ENCODE results near the gene SSBP2.

DNA sequence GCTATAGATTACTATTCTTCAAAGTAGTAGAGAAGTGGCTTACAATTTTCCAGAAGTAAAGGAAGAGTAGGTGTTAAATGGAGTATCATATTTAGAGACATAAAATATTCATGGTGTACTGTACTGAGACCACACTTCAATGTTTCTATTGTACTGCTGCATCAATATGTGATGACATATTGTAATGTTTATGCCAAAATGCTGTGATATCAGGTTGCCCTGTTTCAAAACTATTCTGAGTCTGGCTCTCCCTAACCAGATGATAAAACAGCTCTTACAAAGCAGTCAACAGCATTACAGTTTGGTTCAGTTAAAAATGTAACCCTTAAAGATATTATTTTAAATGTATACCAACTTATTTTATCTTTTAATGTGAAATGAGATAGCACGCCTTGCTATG, 326.2 kb downstream of the SSBP2 start:
- TF ChIP-seq, protein P1, sequence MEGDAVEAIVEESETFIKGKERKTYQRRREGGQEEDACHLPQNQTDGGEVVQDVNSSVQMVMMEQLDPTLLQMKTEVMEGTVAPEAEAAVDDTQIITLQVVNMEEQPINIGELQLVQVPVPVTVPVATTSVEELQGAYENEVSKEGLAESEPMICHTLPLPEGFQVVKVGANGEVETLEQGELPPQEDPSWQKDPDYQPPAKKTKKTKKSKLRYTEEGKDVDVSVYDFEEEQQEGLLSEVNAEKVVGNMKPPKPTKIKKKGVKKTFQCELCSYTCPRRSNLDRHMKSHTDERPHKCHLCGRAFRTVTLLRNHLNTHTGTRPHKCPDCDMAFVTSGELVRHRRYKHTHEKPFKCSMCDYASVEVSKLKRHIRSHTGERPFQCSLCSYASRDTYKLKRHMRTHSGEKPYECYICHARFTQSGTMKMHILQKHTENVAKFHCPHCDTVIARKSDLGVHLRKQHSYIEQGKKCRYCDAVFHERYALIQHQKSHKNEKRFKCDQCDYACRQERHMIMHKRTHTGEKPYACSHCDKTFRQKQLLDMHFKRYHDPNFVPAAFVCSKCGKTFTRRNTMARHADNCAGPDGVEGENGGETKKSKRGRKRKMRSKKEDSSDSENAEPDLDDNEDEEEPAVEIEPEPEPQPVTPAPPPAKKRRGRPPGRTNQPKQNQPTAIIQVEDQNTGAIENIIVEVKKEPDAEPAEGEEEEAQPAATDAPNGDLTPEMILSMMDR (IDR thresholded peaks at IDR 0.05; ENCODE audit: low read depth, low read length), result no peak
- TF ChIP-seq, protein P2, sequence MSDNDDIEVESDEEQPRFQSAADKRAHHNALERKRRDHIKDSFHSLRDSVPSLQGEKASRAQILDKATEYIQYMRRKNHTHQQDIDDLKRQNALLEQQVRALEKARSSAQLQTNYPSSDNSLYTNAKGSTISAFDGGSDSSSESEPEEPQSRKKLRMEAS (IDR thresholded peaks at IDR 0.05; ENCODE audit: low read depth, low read length), result no peak
